B cell (primary cell): ENCODE results near the gene SLC1A1. TPM values are rescaled to one million over a fixed set of nuclear protein-coding genes. Genes with fewer than 3 reads are reported as not detected.

Experiments used
- ATAC-seq: fragments of 200-7000 bp; cut with Tn5 transposase; one replicate; pipeline ENCODE4 v1.10.0; 2021; ENCODE audit warnings: low read depth, mild to moderate bottlenecking, moderate number of reproducible peaks, moderate library complexity
- CTCF ChIA-PET: fragments of 350-600 bp; sonication (Branson Sonifier 250); formaldehyde crosslinking; loops from one replicate; lab custom pipeline; 2021; ENCODE audit warnings: antibody characterized with exemption, inconsistent platforms; lab: Charles Lee
- POLR2A ChIA-PET: fragments of 350-600 bp; sonication (Branson Sonifier 250); formaldehyde crosslinking; loops from one replicate; lab custom pipeline; 2021; ENCODE audit warnings: antibody characterized with exemption; lab: Charles Lee
- DNase-seq: peaks from one replicate; pipeline ENCODE4 v3.0.0; 2013
- H2AFZ ChIP-seq: 2 replicates; pipeline ENCODE4 v1.6.1; 2012; ENCODE audit warnings: mild to moderate bottlenecking, low read depth, low read length; ENCODE audit not compliant: insufficient read depth, poor library complexity, severe bottlenecking
- H3K27ac ChIP-seq, 2 donors: 1 replicate in 1 of 2; 2 replicates in 1 of 2; pipeline ENCODE4 v1.5.1; 2012 to 2013; ENCODE audit warnings: low read length in 2 of 2, mild to moderate bottlenecking in 2 of 2, moderate library complexity in 1 of 2
- H3K27me3 ChIP-seq, 4 experiments: fragments of 200-600 bp in 1 of 4; sonication (generic) in 1 of 4; replicated peaks in 1 of 4; 1 replicate in 2 of 4; 2 replicates in 2 of 4; pipeline versions ENCODE4 v1.6.1 to v1.7.0; 2013 to 2016; ENCODE audit warnings: low read length in 3 of 4, mild to moderate bottlenecking in 2 of 4, mixed read lengths in 1 of 4, moderate library complexity in 1 of 4; ENCODE audit not compliant: insufficient read depth in 4 of 4, control insufficient read depth in 3 of 4; ENCODE audit errors: control extremely low read depth in 1 of 4
- H3K36me3 ChIP-seq, 2 experiments: replicated peaks in 1 of 2; 1 replicate in 1 of 2; 2 replicates in 1 of 2; pipeline versions ENCODE4 v1.6.1 to v1.7.1; 2013; ENCODE audit warnings: low read length in 1 of 2; ENCODE audit not compliant: insufficient read depth in 2 of 2, control insufficient read depth in 1 of 2; ENCODE audit errors: control extremely low read depth in 1 of 2, extremely low read depth in 1 of 2
- H3K4me1 ChIP-seq, 2 donors: fragments of 200-600 bp in 1 of 2; sonication (generic) in 1 of 2; 1 replicate in 1 of 2; 2 replicates in 1 of 2; pipeline versions ENCODE4 v1.5.1 to v1.6.1; 2013 to 2017; ENCODE audit warnings: low read length in 2 of 2; ENCODE audit not compliant: control insufficient read depth in 2 of 2, insufficient read depth in 2 of 2
- H3K4me2 ChIP-seq: replicated peaks from 2 replicates; pipeline ENCODE3; 2012; ENCODE audit warnings: mild to moderate bottlenecking, low read depth, low read length; ENCODE audit not compliant: poor library complexity, severe bottlenecking
- H3K4me3 ChIP-seq, 5 experiments: fragments of 200-600 bp in 1 of 5; sonication (generic) in 1 of 5; 1 replicate in 3 of 5; 2 replicates in 2 of 5; pipeline versions ENCODE4 v1.5.1 to v1.7.0; 2011 to 2016; ENCODE audit warnings: low read length in 4 of 5, mild to moderate bottlenecking in 4 of 5, low read depth in 2 of 5, control low read depth in 1 of 5, moderate library complexity in 1 of 5; ENCODE audit not compliant: insufficient read depth in 1 of 5; ENCODE audit errors: control extremely low read depth in 1 of 5, extremely low read depth in 1 of 5
- H3K79me2 ChIP-seq: fragments of 200-600 bp; sonication (generic); one replicate; pipeline ENCODE4 v1.6.0; 2016; ENCODE audit warnings: low read length; ENCODE audit not compliant: control insufficient read depth, insufficient read depth
- H3K9ac ChIP-seq: fragments of 200-600 bp; sonication (generic); 2 replicates; pipeline ENCODE4 v1.6.1; 2017; ENCODE audit warnings: mild to moderate bottlenecking, low read length, moderate library complexity
- H3K9me3 ChIP-seq, 3 donors: one replicate each; pipeline versions ENCODE4 v1.6.1 to v1.7.1; 2013; ENCODE audit warnings: low read length in 2 of 3; ENCODE audit not compliant: control insufficient read depth in 2 of 3, insufficient read depth in 1 of 3; ENCODE audit errors: control extremely low read depth in 1 of 3
- H4K20me1 ChIP-seq: 2 replicates; pipeline ENCODE4 v1.6.0; 2012; ENCODE audit warnings: mild to moderate bottlenecking, low read length; ENCODE audit not compliant: insufficient read depth, control insufficient read depth, poor library complexity, severe bottlenecking
- H3K27ac Mint-ChIP-seq: one replicate; pipeline ENCODE4 v1.8.0; 2021; ENCODE audit warnings: mixed read lengths
- H3K27me3 Mint-ChIP-seq: one replicate; pipeline ENCODE4 v1.8.0; 2021; ENCODE audit warnings: mixed read lengths
- H3K4me1 Mint-ChIP-seq: one replicate; pipeline ENCODE4 v1.8.0; 2021; ENCODE audit warnings: mixed read lengths
- H3K4me3 Mint-ChIP-seq: one replicate; pipeline ENCODE4 v1.8.0; 2021; ENCODE audit warnings: mixed read lengths
- H3K9me3 Mint-ChIP-seq: one replicate; pipeline ENCODE4 v1.8.0; 2022; ENCODE audit warnings: mixed read lengths; ENCODE audit not compliant: insufficient read depth
- CTCF ChIP-seq: fragments of 200-600 bp; IDR thresholded peaks from one replicate; pipeline ENCODE4 v1.8.0; 2022; ENCODE audit warnings: antibody characterized with exemption, mild to moderate bottlenecking
- EZH2 ChIP-seq: IDR thresholded peaks from 2 replicates; pipeline ENCODE4 v1.6.1; 2012; ENCODE audit warnings: borderline replicate concordance, low read depth, mild to moderate bottlenecking, moderate library complexity, low read length; ENCODE audit not compliant: insufficient read depth, poor library complexity, severe bottlenecking
- WGBS: methylation state at CpG from one replicate; pipeline ENCODE4 v1.1.5; 2013; ENCODE audit warnings: missing lambda C conversion rate; ENCODE audit not compliant: insufficient coverage; 5-methylcytosine and 5-hydroxymethylcytosine counted together
- intact Hi-C: fragments of 100-400 bp; cut with micrococcal nuclease; formaldehyde crosslinking; loops from one replicate; pipeline ENCODE4 v1.10.0; 2022
- polyA plus RNA-seq: library from polyadenylated mRNA; depleted of rRNA; stranded (reverse); fragments of >200 nt; gene quantifications from 2 replicates; pipeline ENCODE4 v1.2.3, GENCODE V29; 2012
- total RNA-seq, 2 donors: library from RNA; stranded (reverse); fragments of 120-200 nt in 1 of 2; gene quantifications; 1 replicate in 1 of 2; 2 replicates in 1 of 2; pipeline versions ENCODE4 v1.2.3 to v1.2.4, GENCODE V29; 2013 to 2022

The SLC1A1 gene
- total and polyA plus RNA-seq, 2 donors (not counting 1 experiment from before 2014, with no cell fraction given), result 0.10 to 0.54 TPM

DNA sequence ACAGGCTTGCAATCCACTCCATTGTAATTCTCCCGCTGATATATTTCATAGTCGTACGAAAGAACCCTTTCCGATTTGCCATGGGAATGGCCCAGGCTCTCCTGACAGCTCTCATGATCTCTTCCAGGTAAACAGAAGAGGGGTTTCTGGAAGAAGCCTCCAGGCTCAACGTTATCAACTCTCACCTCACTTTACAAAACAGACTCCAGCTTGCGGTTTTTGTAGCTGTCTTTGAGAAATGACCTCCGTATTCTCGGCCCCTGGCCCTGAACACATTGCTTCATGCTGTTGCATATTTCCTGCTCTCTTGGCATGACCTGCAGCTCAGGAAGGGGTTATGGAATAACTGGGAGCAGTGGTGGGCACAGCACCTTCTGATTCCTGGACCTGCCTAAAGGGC is 85.7 kb downstream of the SLC1A1 start:
- H3K9me3 ChIP-seq, result no peaks in the 10 kb centered on the region
- no peak overlapping the region for H2AFZ ChIP-seq
- Mint-ChIP-seq H3K9me3 (no peaks in the 10 kb centered on the region), H3K27ac (no peak overlapping the region), H3K27me3 (peaks cover 4% of the 10 kb centered on the region), H3K4me1 (no peaks in the 10 kb centered on the region), H3K4me3 (no peak overlapping the region)
- DNase-seq (no peak), ATAC-seq (no peak)
- no peaks in the 10 kb centered on the region for H3K79me2 ChIP-seq
- no peaks in the 10 kb centered on the region for H3K36me3 ChIP-seq
- H3K9ac ChIP-seq, result no peak overlapping the region
- TF ChIP-seq CTCF (no peak), EZH2 (no peak)
- no peak overlapping the region for H3K27ac ChIP-seq
- H4K20me1 ChIP-seq, result no peaks in the 10 kb centered on the region
- no peak overlapping the region for H3K4me3 ChIP-seq
- no peak overlapping the region for H3K4me2 ChIP-seq
- ChIA-PET POLR2A (no interaction called here), CTCF (no interaction called here)
- WGBS, result 90% methylated on average over 4 of the region's 8 CpGs
- H3K27me3 ChIP-seq, result no peaks in the 10 kb centered on the region
- no peaks in the 10 kb centered on the region for H3K4me1 ChIP-seq
- intact Hi-C loops, result no loop called here

GRCh38 chr9:4576448-4576847 is 86.2 kb downstream of the SLC1A1 start:
- intact Hi-C loops, result no loop called here
- Histone ChIP-seq H3K4me1 (no peaks in the 10 kb centered on the region), H4K20me1 (no peaks in the 10 kb centered on the region), H3K36me3 (no peaks in the 10 kb centered on the region), H3K4me2 (no peak overlapping the region), H3K4me3 (no peak overlapping the region), H3K79me2 (no peaks in the 10 kb centered on the region), H2AFZ (no peak overlapping the region), H3K27me3 (no peaks in the 10 kb centered on the region), H3K9me3 (no peaks in the 10 kb centered on the region), H3K9ac (no peak overlapping the region), H3K27ac (no peak overlapping the region)
- peaks cover 4% of the 10 kb centered on the region for H3K27me3 Mint-ChIP-seq
- ChIA-PET CTCF (no interaction called here), POLR2A (no interaction called here)
- no peaks in the 10 kb centered on the region for H3K4me1 Mint-ChIP-seq
- no peak overlapping the region for H3K4me3 Mint-ChIP-seq
- 98% methylated on average over 7 of the region's 8 CpGs for WGBS
- DNase-seq, result no peak
- no peak overlapping the region for H3K27ac Mint-ChIP-seq
- ATAC-seq, result no peak
- TF ChIP-seq CTCF (no peak), EZH2 (no peak)
- H3K9me3 Mint-ChIP-seq, result no peaks in the 10 kb centered on the region
